Measurements from ENCODE around the gene COX7C.

COX7C gene

GRCh38 chr5:86617756-86618576, at the start of gene COX7C (continued):
- TF ChIP-seq ZBTB11 (tag by site-specific recombination; conservative IDR thresholded peaks at IDR 0.05; ENCODE audit: low read depth) = peak; percentile 94
- peak; percentile 59 for TF ChIP-seq SP2 (tag by site-specific recombination; IDR thresholded peaks at IDR 0.05)
- TF ChIP-seq, protein P1, sequence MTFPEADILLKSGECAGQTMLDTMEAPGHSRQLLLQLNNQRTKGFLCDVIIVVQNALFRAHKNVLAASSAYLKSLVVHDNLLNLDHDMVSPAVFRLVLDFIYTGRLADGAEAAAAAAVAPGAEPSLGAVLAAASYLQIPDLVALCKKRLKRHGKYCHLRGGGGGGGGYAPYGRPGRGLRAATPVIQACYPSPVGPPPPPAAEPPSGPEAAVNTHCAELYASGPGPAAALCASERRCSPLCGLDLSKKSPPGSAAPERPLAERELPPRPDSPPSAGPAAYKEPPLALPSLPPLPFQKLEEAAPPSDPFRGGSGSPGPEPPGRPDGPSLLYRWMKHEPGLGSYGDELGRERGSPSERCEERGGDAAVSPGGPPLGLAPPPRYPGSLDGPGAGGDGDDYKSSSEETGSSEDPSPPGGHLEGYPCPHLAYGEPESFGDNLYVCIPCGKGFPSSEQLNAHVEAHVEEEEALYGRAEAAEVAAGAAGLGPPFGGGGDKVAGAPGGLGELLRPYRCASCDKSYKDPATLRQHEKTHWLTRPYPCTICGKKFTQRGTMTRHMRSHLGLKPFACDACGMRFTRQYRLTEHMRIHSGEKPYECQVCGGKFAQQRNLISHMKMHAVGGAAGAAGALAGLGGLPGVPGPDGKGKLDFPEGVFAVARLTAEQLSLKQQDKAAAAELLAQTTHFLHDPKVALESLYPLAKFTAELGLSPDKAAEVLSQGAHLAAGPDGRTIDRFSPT (tag by site-specific recombination; IDR thresholded peaks at IDR 0.05) = no peak
- peak; percentile 88 for TF ChIP-seq SP3 (tag by site-specific recombination; IDR thresholded peaks at IDR 0.05)
- TF ChIP-seq ZNF791 (tag by site-specific recombination; IDR thresholded peaks at IDR 0.05) = no peak
- no peak for TF ChIP-seq ZNF530 (tag by site-specific recombination; IDR thresholded peaks at IDR 0.05; ENCODE audit: low read depth)
- no peak for TF ChIP-seq ZFP3 (tag by site-specific recombination; IDR thresholded peaks at IDR 0.05; ENCODE audit: low read depth)
- no peak for TF ChIP-seq ZNF555 (tag by site-specific recombination; conservative IDR thresholded peaks at IDR 0.05)
- no peak for TF ChIP-seq PRDM2 (tag by site-specific recombination; IDR thresholded peaks at IDR 0.05; ENCODE audit: borderline replicate concordance)
- TF ChIP-seq ZNF138 (tag by site-specific recombination; IDR thresholded peaks at IDR 0.05; ENCODE audit: borderline replicate concordance) = no peak
- 0 out of 2 replicates have a peak, but pooled peaks have one; percentile 15 for TF ChIP-seq ZNF639 (tag by site-specific recombination; IDR thresholded peaks at IDR 0.05)
- TF ChIP-seq, protein P2, sequence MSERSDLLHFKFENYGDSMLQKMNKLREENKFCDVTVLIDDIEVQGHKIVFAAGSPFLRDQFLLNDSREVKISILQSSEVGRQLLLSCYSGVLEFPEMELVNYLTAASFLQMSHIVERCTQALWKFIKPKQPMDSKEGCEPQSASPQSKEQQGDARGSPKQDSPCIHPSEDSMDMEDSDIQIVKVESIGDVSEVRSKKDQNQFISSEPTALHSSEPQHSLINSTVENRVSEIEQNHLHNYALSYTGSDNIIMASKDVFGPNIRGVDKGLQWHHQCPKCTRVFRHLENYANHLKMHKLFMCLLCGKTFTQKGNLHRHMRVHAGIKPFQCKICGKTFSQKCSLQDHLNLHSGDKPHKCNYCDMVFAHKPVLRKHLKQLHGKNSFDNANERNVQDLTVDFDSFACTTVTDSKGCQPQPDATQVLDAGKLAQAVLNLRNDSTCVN (tag by site-specific recombination; optimal IDR thresholded peaks at IDR 0.05) = peak; percentile 41
- TF ChIP-seq TCF7L2 (IDR thresholded peaks at IDR 0.05; ENCODE audit: borderline replicate concordance, low read depth, low read length) = no peak
- TF ChIP-seq ZIC2 (tag by site-specific recombination; IDR thresholded peaks at IDR 0.05) = no peak; the same call in 1 of the 2 replicates
- TF ChIP-seq ZNF214 (tag by site-specific recombination; IDR thresholded peaks at IDR 0.05; ENCODE audit: borderline replicate concordance) = no peak
- TF ChIP-seq, protein P3, sequence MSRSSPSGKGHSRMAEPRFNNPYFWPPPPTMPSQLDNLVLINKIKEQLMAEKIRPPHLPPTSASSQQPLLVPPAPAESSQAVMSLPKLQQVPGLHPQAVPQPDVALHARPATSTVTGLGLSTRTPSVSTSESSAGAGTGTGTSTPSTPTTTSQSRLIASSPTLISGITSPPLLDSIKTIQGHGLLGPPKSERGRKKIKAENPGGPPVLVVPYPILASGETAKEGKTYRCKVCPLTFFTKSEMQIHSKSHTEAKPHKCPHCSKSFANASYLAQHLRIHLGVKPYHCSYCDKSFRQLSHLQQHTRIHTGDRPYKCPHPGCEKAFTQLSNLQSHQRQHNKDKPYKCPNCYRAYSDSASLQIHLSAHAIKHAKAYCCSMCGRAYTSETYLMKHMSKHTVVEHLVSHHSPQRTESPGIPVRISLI (tag by site-specific recombination; IDR thresholded peaks at IDR 0.05) = peak; percentile 99
- TF ChIP-seq KLF8 (tag by site-specific recombination; IDR thresholded peaks at IDR 0.05) = peak; percentile 48; the same call in 1 of the 2 replicates
- no peak for TF ChIP-seq ZNF558 (tag by site-specific recombination; IDR thresholded peaks at IDR 0.05)
- no peak for TF ChIP-seq ZNF660 (tag by site-specific recombination; IDR thresholded peaks at IDR 0.05)
- TF ChIP-seq ZNF19 (tag by site-specific recombination; IDR thresholded peaks at IDR 0.05; ENCODE audit: low read depth) = no peak
- no peak for TF ChIP-seq ZNF514 (tag by site-specific recombination; IDR thresholded peaks at IDR 0.05)
